H1 (cell line): Measurements from ENCODE around the gene CLEC3A. TPM values are rescaled to one million over a fixed set of nuclear protein-coding genes. Genes with fewer than 3 reads are reported as not detected.

ENCODE experiments used
- CTCF ChIA-PET: fragments of 300-600 bp; sonication (Branson Sonifier 250); formaldehyde crosslinking; loops from one replicate; lab custom pipeline; 2021; ENCODE audit not compliant: partially characterized antibody; lab: Charles Lee
- POLR2A ChIA-PET: fragments of 300-600 bp; sonication (Branson Sonifier 250); formaldehyde crosslinking; loops from one replicate; lab custom pipeline; 2021; ENCODE audit warnings: inconsistent platforms; ENCODE audit not compliant: partially characterized antibody; lab: Charles Lee
- DNase-seq, 2 experiments: peaks; one replicate each; pipeline versions ENCODE4 v3.0.0 to v3.0.0-alpha.2; 2010 to 2022; ENCODE audit warnings: low spot score in 2 of 2, low read depth in 1 of 2, mixed read lengths in 1 of 2
- FAIRE-seq: peaks from 2 replicates; lab custom pipeline; 2011; peaks lifted over from hg19 to GRCh38; lab: Jason Lieb, UNC
- H2AFZ ChIP-seq: 2 replicates; pipeline ENCODE4 v1.8.1; 2012; ENCODE audit warnings: low read length, inconsistent platforms
- H2AK5ac ChIP-seq: 2 replicates; pipeline ENCODE4 v1.6.1; 2013; ENCODE audit warnings: low read depth, low read length
- H2BK120ac ChIP-seq: replicated peaks from 2 replicates; pipeline ENCODE3; 2013; ENCODE audit warnings: low read depth, low read length, inconsistent platforms
- H2BK12ac ChIP-seq: 2 replicates; pipeline ENCODE4 v1.6.1; 2013; ENCODE audit warnings: low read depth, low read length
- H2BK15ac ChIP-seq: 2 replicates; pipeline ENCODE4 v1.6.1; 2013; ENCODE audit warnings: low read length
- H2BK20ac ChIP-seq: 2 replicates; pipeline ENCODE4 v1.6.1; 2013; ENCODE audit warnings: low read length
- H2BK5ac ChIP-seq: 2 replicates; pipeline ENCODE4 v1.6.1; 2013; ENCODE audit warnings: low read depth, low read length
- H3K14ac ChIP-seq: 2 replicates; pipeline ENCODE4 v1.6.1; 2013; ENCODE audit warnings: inconsistent platforms; ENCODE audit not compliant: insufficient read length
- H3K18ac ChIP-seq: 2 replicates; pipeline ENCODE4 v1.6.1; 2013; ENCODE audit warnings: low read length; ENCODE audit errors: extremely low read depth
- H3K23ac ChIP-seq: 2 replicates; pipeline ENCODE4 v1.6.1; 2013; ENCODE audit warnings: inconsistent platforms; ENCODE audit not compliant: insufficient read length
- H3K23me2 ChIP-seq: 2 replicates; pipeline ENCODE4 v1.6.1; 2013; ENCODE audit warnings: low read depth, low read length
- H3K27ac ChIP-seq: 2 replicates; pipeline ENCODE4 v1.6.1; 2011; ENCODE audit warnings: low read depth, low read length, inconsistent platforms
- H3K27me3 ChIP-seq, 4 experiments: replicated peaks in 1 of 4; 1 replicate in 1 of 4; 2 replicates in 3 of 4; pipeline versions ENCODE4 v1.6.1 to v1.8.1; 2011 to 2013; ENCODE audit warnings: low read length in 3 of 4, mild to moderate bottlenecking in 3 of 4, inconsistent platforms in 2 of 4, mixed read lengths in 2 of 4, moderate library complexity in 1 of 4; ENCODE audit not compliant: control insufficient read depth in 3 of 4, insufficient read depth in 3 of 4; ENCODE audit errors: extremely low read depth in 1 of 4
- H3K36me3 ChIP-seq, 4 experiments: 2 replicates each; pipeline versions ENCODE4 v1.6.1 to v1.8.1; 2011 to 2013; ENCODE audit warnings: mild to moderate bottlenecking in 4 of 4, low read length in 3 of 4, moderate library complexity in 2 of 4, control low read depth in 1 of 4, inconsistent platforms in 1 of 4; ENCODE audit not compliant: insufficient read depth in 4 of 4, control insufficient read depth in 2 of 4
- H3K4ac ChIP-seq: replicated peaks from 2 replicates; pipeline ENCODE3; 2013; ENCODE audit warnings: low read length, low read depth, mixed read lengths, inconsistent platforms; ENCODE audit not compliant: insufficient read length
- H3K4me1 ChIP-seq, 4 experiments: replicated peaks in 1 of 4; 1 replicate in 1 of 4; 2 replicates in 3 of 4; pipeline versions ENCODE4 v1.6.1 to v1.8.1; 2011 to 2013; ENCODE audit warnings: low read length in 3 of 4, inconsistent platforms in 2 of 4, mixed read lengths in 1 of 4; ENCODE audit not compliant: insufficient read depth in 4 of 4, control insufficient read depth in 3 of 4
- H3K4me2 ChIP-seq, 2 experiments: 2 replicates each; pipeline versions ENCODE4 v1.6.1 to v1.8.1; 2011 to 2013; ENCODE audit warnings: low read depth in 2 of 2, low read length in 2 of 2, control low read depth in 1 of 2, inconsistent platforms in 1 of 2, mild to moderate bottlenecking in 1 of 2; ENCODE audit not compliant: insufficient read depth in 1 of 2
- H3K4me3 ChIP-seq, 4 experiments: fragments of 200-600, 300-600 bp in 1 of 4; sonication (generic), shearing (Covaris generic), sonication (Bioruptor Twin) in 1 of 4; 2 replicates each; pipeline versions ENCODE4 v1.5.1 to v1.8.1; 2011 to 2016; ENCODE audit warnings: low read length in 4 of 4, low read depth in 3 of 4, control low read depth in 2 of 4, inconsistent platforms in 2 of 4, mild to moderate bottlenecking in 2 of 4, mixed read lengths in 1 of 4, moderate library complexity in 1 of 4; ENCODE audit not compliant: insufficient read depth in 2 of 4; ENCODE audit errors: extremely low read depth in 1 of 4
- H3K56ac ChIP-seq: replicated peaks from 2 replicates; pipeline ENCODE3; 2013; ENCODE audit warnings: low read depth, mild to moderate bottlenecking, mixed read lengths, low read length, inconsistent platforms; ENCODE audit not compliant: insufficient read length
- H3K79me1 ChIP-seq: 2 replicates; pipeline ENCODE4 v1.6.1; 2013; ENCODE audit warnings: low read depth, low read length, control low read depth
- H3K79me2 ChIP-seq, 2 experiments: 2 replicates each; pipeline versions ENCODE4 v1.6.1 to v1.8.1; 2012 to 2013; ENCODE audit warnings: low read length in 2 of 2, mild to moderate bottlenecking in 2 of 2, inconsistent platforms in 1 of 2; ENCODE audit not compliant: insufficient read depth in 2 of 2, control insufficient read depth in 1 of 2
- H3K9ac ChIP-seq, 4 experiments: replicated peaks in 1 of 4; 1 replicate in 1 of 4; 2 replicates in 3 of 4; pipeline versions ENCODE4 v1.6.1 to v1.8.1; 2011 to 2013; ENCODE audit warnings: low read depth in 3 of 4, low read length in 3 of 4, control low read depth in 2 of 4, mild to moderate bottlenecking in 2 of 4, moderate library complexity in 2 of 4, inconsistent platforms in 1 of 4; ENCODE audit errors: extremely low read depth in 1 of 4
- H3K9me3 ChIP-seq, 2 experiments: 2 replicates each; pipeline versions ENCODE4 v1.6.1 to v1.8.1; 2012 to 2013; ENCODE audit warnings: mild to moderate bottlenecking in 2 of 2, moderate library complexity in 2 of 2, control low read depth in 1 of 2, inconsistent platforms in 1 of 2, low read depth in 1 of 2, low read length in 1 of 2, mixed read lengths in 1 of 2; ENCODE audit not compliant: insufficient read depth in 2 of 2
- H4K20me1 ChIP-seq, 2 experiments: replicated peaks in 1 of 2; 2 replicates each; pipeline versions ENCODE3 to v1.8.1; 2011 to 2013; ENCODE audit warnings: inconsistent platforms in 2 of 2, low read length in 2 of 2, mild to moderate bottlenecking in 1 of 2; ENCODE audit not compliant: insufficient read depth in 2 of 2, control insufficient read depth in 1 of 2
- H4K5ac ChIP-seq: 2 replicates; pipeline ENCODE4 v1.6.1; 2013; ENCODE audit warnings: low read length, low read depth, mixed read lengths, inconsistent platforms; ENCODE audit not compliant: insufficient read length
- H4K8ac ChIP-seq: 2 replicates; pipeline ENCODE4 v1.8.0; 2013; ENCODE audit warnings: mild to moderate bottlenecking, moderate library complexity, low read length, inconsistent platforms; ENCODE audit not compliant: insufficient read depth; ENCODE audit errors: extremely low read depth
- H4K91ac ChIP-seq: replicated peaks from 2 replicates; pipeline ENCODE3; 2013; ENCODE audit warnings: low read length, mixed read lengths, inconsistent platforms; ENCODE audit not compliant: insufficient read length
- BCL11A ChIP-seq, 2 experiments: IDR thresholded peaks; one replicate each; pipeline ENCODE4 v1.6.1; 2011; ENCODE audit warnings: low read depth in 2 of 2, low read length in 2 of 2, mild to moderate bottlenecking in 2 of 2
- GTF2F1 ChIP-seq: IDR thresholded peaks from 2 replicates; pipeline ENCODE4 v1.6.1; 2012; ENCODE audit warnings: low read depth, low read length, improper control_type of control experiment, borderline replicate concordance
- HDAC6 ChIP-seq: IDR thresholded peaks from one replicate; pipeline ENCODE4 v1.7.1; 2012; ENCODE audit warnings: low read depth, mild to moderate bottlenecking, inconsistent platforms, low read length, moderate library complexity
- KDM5A ChIP-seq: fragments of 200-600 bp; IDR thresholded peaks from 2 replicates; pipeline ENCODE4 v1.7.1; 2012; ENCODE audit warnings: mild to moderate bottlenecking, low read length, inconsistent platforms, mixed read lengths
- SIN3A ChIP-seq, 2 experiments: IDR thresholded peaks in 1 of 2; conservative IDR thresholded peaks in 1 of 2; 2 replicates each; pipeline ENCODE4 v1.6.1; 2011 to 2012; ENCODE audit warnings: low read length in 2 of 2, improper control_type of control experiment in 1 of 2, low read depth in 1 of 2, mild to moderate bottlenecking in 1 of 2
- TEAD4 ChIP-seq: IDR thresholded peaks from 2 replicates; pipeline ENCODE4 v1.6.1; 2012; ENCODE audit warnings: low read depth, low read length, inconsistent platforms, mixed read lengths
- USF2 ChIP-seq: IDR thresholded peaks from 2 replicates; pipeline ENCODE4 v1.6.1; 2011; ENCODE audit warnings: low read length, improper control_type of control experiment
- WGBS, 2 experiments: shearing (Covaris generic) in 1 of 2; methylation state at CpG; one replicate each; pipeline versions ENCODE4 v1.1.6 to v1.1.7; 2013 to 2015; ENCODE audit warnings: low lambda C conversion rate in 2 of 2, mixed read lengths in 2 of 2, inconsistent platforms in 1 of 2, low coverage in 1 of 2, missing lambda C conversion rate in 1 of 2; ENCODE audit not compliant: insufficient replicate concordance in 2 of 2, insufficient coverage in 1 of 2, insufficient read length in 1 of 2; ENCODE audit errors: extremely low coverage in 1 of 2, missing lambda C conversion rate in 1 of 2; 5-methylcytosine and 5-hydroxymethylcytosine counted together
- long read RNA-seq, 2 experiments: library from RNA in 1 of 2; library from capped mRNA in 1 of 2; stranded (forward); transcript quantifications; one replicate each; pipeline ENCODE4 v2.0.0, GENCODE V29; 2021; ENCODE audit warnings: inconsistent platforms in 1 of 2
- polyA minus RNA-seq, 3 experiments: library from RNA; depleted of rRNA, polyadenylated mRNA; stranded (reverse); fragments of >200 nt; gene quantifications; 1 replicate in 2 of 3; 2 replicates in 1 of 3; pipeline ENCODE4 v1.2.3, GENCODE V29; 2011
- polyA plus RNA-seq, 7 experiments: library from polyadenylated mRNA; depleted of rRNA in 3 of 7; stranded (reverse) in 5 of 7; unstranded in 2 of 7; fragments of >200 nt in 5 of 7; fragments of 200-250 nt in 2 of 7; gene quantifications; 1 replicate in 5 of 7; 2 replicates in 1 of 7; 4 replicates in 1 of 7; pipeline versions ENCODE4 v1.2.1 to v1.2.3, GENCODE V29; 2011 to 2013; ENCODE audit warnings: missing spikeins in 2 of 7, mixed read lengths in 2 of 7
- total RNA-seq: library from RNA; stranded (reverse); fragmentation: NEBNext Ultra II Directional; extraction: Animal tissue kit (Norgen Biotek cat#: 25700); gene quantifications from 2 replicates; pipeline ENCODE4 v1.2.1, GENCODE V29; 2021

CLEC3A gene
- total RNA-seq = not detected in 2 replicates
- not detected in 2 replicates for polyA plus RNA-seq (2011; rRNA removed)
- not detected for polyA plus RNA-seq (2011; cell fraction: cytosol; rRNA removed)
- polyA plus RNA-seq (2011; cell fraction: nucleus; rRNA removed) = 0.17 TPM
- polyA plus RNA-seq (2012, experiment 1 of 2) = not detected in 4 replicates
- not detected for polyA plus RNA-seq (2012, experiment 2 of 2)
- polyA plus RNA-seq (2013, experiment 1 of 2) = 0.06 TPM
- not detected for polyA plus RNA-seq (2013, experiment 2 of 2)
- not detected in 2 replicates for polyA minus RNA-seq (2011; rRNA and poly(A)+ RNA removed)
- polyA minus RNA-seq (2011; cell fraction: cytosol; rRNA and poly(A)+ RNA removed) = not detected
- polyA minus RNA-seq (2011; cell fraction: nucleus; rRNA and poly(A)+ RNA removed) = not detected
- long read RNA-seq, experiment 1 = 0 reads
- long read RNA-seq, experiment 2 = 0 reads

- no peak within 1 kb of the TSS for H3K4me3 ChIP-seq
- no peak for FAIRE-seq
- no peaks in the 10 kb centered on the region for H4K20me1 ChIP-seq
- H3K4me2 ChIP-seq = no peak within 1 kb of the TSS
- TF ChIP-seq USF2 (no peak), KDM5A (no peak), TEAD4 (peak; percentile 51; the same call in 1 of the 2 replicates), SIN3A (conservative IDR thresholded peaks at IDR 0.05 in 1 of 2, IDR thresholded peaks at IDR 0.05 in 1 of 2; ENCODE audit: low read depth in 1 of 2, low read length in 2 of 2) (no peak), HDAC6 (no peak), BCL11A (IDR thresholded peaks at IDR 0.05; ENCODE audit: low read depth in 2 of 2, low read length in 2 of 2) (no peak), GTF2F1 (no peak)
- WGBS, 2 experiments = 75% methylated on average over 5 of the region's 5 CpGs; no CpG with 5 or more reads in 1 of the 2 experiments
- CTCF ChIA-PET = interaction anchor here (0.6 to 1.6 kb wide), 8 partner anchors 16 to 787 kb away, joined by 3 to 6 read pairs (median 4); no protein-coding TSS in a partner anchor
- H3K4ac ChIP-seq = no peak within 1 kb of the TSS
- H3K79me1 ChIP-seq = no peaks in the 10 kb centered on the region
- H2BK5ac ChIP-seq = no peak within 1 kb of the TSS
- H4K5ac ChIP-seq = no peak within 1 kb of the TSS
- no peak within 1 kb of the TSS for H2AFZ ChIP-seq
- H3K27ac ChIP-seq = no peak within 1 kb of the TSS
- no peak within 1 kb of the TSS for H4K8ac ChIP-seq
- H3K79me2 ChIP-seq = no peaks in the 10 kb centered on the region
- H3K4me1 ChIP-seq = peaks cover 0 to 3% (median 2%) of the 10 kb centered on the region in 4 experiments; a peak in 2 of 7 replicates
- no peak within 1 kb of the TSS for H2BK120ac ChIP-seq
- no peak within 1 kb of the TSS for H2BK12ac ChIP-seq
- H3K14ac ChIP-seq = no peak within 1 kb of the TSS
- H2AK5ac ChIP-seq = no peak within 1 kb of the TSS
- no peaks in the 10 kb centered on the region for H3K9me3 ChIP-seq
- no peak within 1 kb of the TSS for H2BK20ac ChIP-seq
- H3K18ac ChIP-seq = peak within 1 kb of the TSS; percentile 38; the same call in 1 of the 2 replicates
- POLR2A ChIA-PET = no interaction called here
- H3K36me3 ChIP-seq = no peaks in the 10 kb centered on the region
- no peak within 1 kb of the TSS for H3K56ac ChIP-seq
- no peaks in the 10 kb centered on the region; the same call in 1 of the 2 replicates for H3K23me2 ChIP-seq
- DNase-seq = no peak
- no peak within 1 kb of the TSS for H4K91ac ChIP-seq
- H3K23ac ChIP-seq = no peak within 1 kb of the TSS
- no peaks in the 10 kb centered on the region; a peak in 1 of 7 replicates for H3K27me3 ChIP-seq
- H3K9ac ChIP-seq = no peak within 1 kb of the TSS
- H2BK15ac ChIP-seq = no peak within 1 kb of the TSS
Observed at GRCh38 chr16:78022347-78023060, at the start of gene CLEC3A. Gene CLEC3A (plus strand): TSS chr16:78022548. CDS start chr16:78022627, 79 bp downstream.
